Loucy (cell line): Measurements from ENCODE around the gene PDILT.
"Not testable (repeated sequence)": the region's sequence is repeated elsewhere in the genome, so short reads cannot be mapped to it uniquely, and the experiment has no call there.

ENCODE experiments used
- H2AFZ ChIP-seq: fragments of 200-600 bp; sonication (generic); 2 replicates; pipeline ENCODE4 v1.6.0; 2016; ENCODE audit warnings: antibody characterized with exemption, mild to moderate bottlenecking, low read length, moderate library complexity
- H3F3A ChIP-seq: fragments of 200-600 bp; 2 replicates; pipeline ENCODE4 v1.6.0; 2016; ENCODE audit warnings: antibody characterized with exemption, low read depth, mild to moderate bottlenecking
- H3K27me3 ChIP-seq: fragments of 200-600 bp; sonication (generic); 2 replicates; pipeline ENCODE4 v1.6.1; 2014; ENCODE audit warnings: low read length, mild to moderate bottlenecking; ENCODE audit not compliant: insufficient read depth, poor library complexity, severe bottlenecking
- H3K36me3 ChIP-seq: fragments of 200-600 bp; sonication (generic); 2 replicates; pipeline ENCODE4 v1.6.1; 2016; ENCODE audit warnings: low read length; ENCODE audit not compliant: insufficient read depth
- H3K4me1 ChIP-seq: fragments of 200-600 bp; sonication (generic); 2 replicates; pipeline ENCODE4 v1.5.1; 2014; ENCODE audit warnings: low read length, mild to moderate bottlenecking; ENCODE audit not compliant: insufficient read depth, poor library complexity, severe bottlenecking
- H3K4me2 ChIP-seq: fragments of 200-600 bp; sonication (generic); 2 replicates; pipeline ENCODE4 v1.6.0; 2014; ENCODE audit warnings: antibody characterized with exemption, low read length, low read depth, mild to moderate bottlenecking; ENCODE audit not compliant: poor library complexity, severe bottlenecking
- H3K4me3 ChIP-seq: fragments of 200-600 bp; sonication (generic); 2 replicates; pipeline ENCODE4 v1.5.1; 2014; ENCODE audit warnings: low read length, mild to moderate bottlenecking, mixed read lengths; ENCODE audit not compliant: poor library complexity, severe bottlenecking
- H3K79me2 ChIP-seq: fragments of 200-600 bp; sonication (generic); 2 replicates; pipeline ENCODE4 v1.6.1; 2014; ENCODE audit warnings: low read length; ENCODE audit not compliant: insufficient read depth
- H3K9ac ChIP-seq: fragments of 200-600 bp; sonication (generic); 2 replicates; pipeline ENCODE4 v1.6.0; 2014; ENCODE audit warnings: mild to moderate bottlenecking, low read depth, low read length, moderate library complexity; ENCODE audit not compliant: poor library complexity, severe bottlenecking
- H3K9me2 ChIP-seq: fragments of 200-600 bp; sonication (generic); replicated peaks from 2 replicates; pipeline ENCODE4 v1.6.1; 2016; ENCODE audit warnings: low read depth, low read length, mixed read lengths
- H3K9me3 ChIP-seq: fragments of 200-600 bp; sonication (generic); 2 replicates; pipeline ENCODE4 v1.6.1; 2014; ENCODE audit warnings: mild to moderate bottlenecking, antibody characterized with exemption, low read length, low read depth; ENCODE audit not compliant: insufficient read depth
- H4K20me1 ChIP-seq: fragments of 200-600 bp; sonication (generic); 2 replicates; pipeline ENCODE4 v1.6.0; 2014; ENCODE audit warnings: antibody characterized with exemption, low read length, mild to moderate bottlenecking; ENCODE audit not compliant: insufficient read depth, poor library complexity, severe bottlenecking
- CTCF ChIP-seq: fragments of 200-600 bp; sonication (generic); conservative IDR thresholded peaks from 2 replicates; pipeline ENCODE4 v1.5.1; 2014; ENCODE audit warnings: mild to moderate bottlenecking, antibody characterized with exemption, low read length
- EZH2phosphoT487 ChIP-seq: fragments of 200-600 bp; IDR thresholded peaks from 2 replicates; pipeline ENCODE4 v1.6.1; 2018; ENCODE audit warnings: antibody characterized with exemption, mild to moderate bottlenecking, moderate library complexity, borderline replicate concordance

Gene PDILT

GRCh38 chr16:20429499-20429898 lies 25.0 kb upstream of the PDILT start:
- H3K9me2 ChIP-seq: not testable (repeated sequence)

GRCh38 chr16:20427401-20427797 lies 22.9 kb upstream of the PDILT start:
- not testable (repeated sequence) for H3K36me3 ChIP-seq, H2AFZ ChIP-seq, H3K4me2 ChIP-seq, H3K79me2 ChIP-seq, H3K27me3 ChIP-seq, H3K4me1 ChIP-seq, H3K9ac ChIP-seq, H3K9me2 ChIP-seq, H3K9me3 ChIP-seq, H4K20me1 ChIP-seq, H3F3A ChIP-seq, H3K4me3 ChIP-seq

More at GRCh38 chr16:20429499-20429898, 25.0 kb upstream of the PDILT start:
- H2AFZ ChIP-seq, H3K4me3 ChIP-seq, H3K9me3 ChIP-seq, H3K4me2 ChIP-seq, H3K79me2 ChIP-seq, H3K36me3 ChIP-seq, H3K27me3 ChIP-seq, H3K9ac ChIP-seq, H4K20me1 ChIP-seq, H3F3A ChIP-seq, H3K4me1 ChIP-seq: not testable (repeated sequence)

GRCh38 chr16:20424129-20424866 lies 19.8 kb upstream of the PDILT start:
- Histone ChIP-seq H3K9ac (no peak overlapping the region), H3K4me2 (no peak overlapping the region), H2AFZ (no peak overlapping the region), H3K4me1 (no peaks in the 10 kb centered on the region), H3K79me2 (no peaks in the 10 kb centered on the region), H3K9me2 (no peaks in the 10 kb centered on the region), H3K4me3 (no peak overlapping the region), H3K36me3 (no peaks in the 10 kb centered on the region), H3F3A (no peaks in the 10 kb centered on the region), H4K20me1 (no peaks in the 10 kb centered on the region), H3K9me3 (no peaks in the 10 kb centered on the region), H3K27me3 (no peaks in the 10 kb centered on the region)
- TF ChIP-seq EZH2phosphoT487: no peak
- no peak for TF ChIP-seq CTCF

GRCh38 chr16:20423772-20424128 lies 19.2 kb upstream of the PDILT start:
- not testable (repeated sequence) for H3K27me3 ChIP-seq, H2AFZ ChIP-seq, H3F3A ChIP-seq, H3K9ac ChIP-seq, H3K4me3 ChIP-seq, H3K36me3 ChIP-seq, H3K4me2 ChIP-seq, H4K20me1 ChIP-seq, H3K9me3 ChIP-seq, H3K79me2 ChIP-seq, H3K9me2 ChIP-seq, H3K4me1 ChIP-seq

- H4K20me1 ChIP-seq, H3K36me3 ChIP-seq, H2AFZ ChIP-seq, H3K27me3 ChIP-seq, H3K4me2 ChIP-seq, H3K79me2 ChIP-seq, H3K4me3 ChIP-seq, H3K9me2 ChIP-seq, H3K9me3 ChIP-seq, H3F3A ChIP-seq, H3K4me1 ChIP-seq, H3K9ac ChIP-seq: not testable (repeated sequence)
Observed at GRCh38 chr16:20421748-20422147, 17.2 kb upstream of the PDILT start.

GRCh38 chr16:20419093-20419492 lies 14.6 kb upstream of the PDILT start:
- H3K4me3 ChIP-seq, H3K79me2 ChIP-seq, H3K9me3 ChIP-seq, H3K9me2 ChIP-seq, H3K36me3 ChIP-seq, H3K4me1 ChIP-seq, H3K4me2 ChIP-seq, H3K9ac ChIP-seq, H2AFZ ChIP-seq, H3K27me3 ChIP-seq, H3F3A ChIP-seq, H4K20me1 ChIP-seq: not testable (repeated sequence)
